T-cell (primary cell): ENCODE measurements around the gene MSI1. TPM values are rescaled to one million over a fixed set of nuclear protein-coding genes. Genes with fewer than 3 reads are reported as not detected.

ENCODE experiments used
- ATAC-seq, 4 experiments: fragments of 200-7000 bp in 3 of 4; fragments of 150-1000 bp in 1 of 4; cut with Tn5 transposase; replicated peaks in 1 of 4; 1 replicate in 3 of 4; 2 replicates in 1 of 4; pipeline ENCODE4 v1.10.0; 2021; ENCODE audit warnings: moderate library complexity in 3 of 4, mild to moderate bottlenecking in 2 of 4, moderate number of reproducible peaks in 1 of 4
- CTCF ChIA-PET, 2 donors: fragments of 300-600 bp; sonication (Branson Sonifier 250); formaldehyde crosslinking; loops; one replicate each; lab custom pipeline; 2022; ENCODE audit warnings: antibody characterized with exemption in 2 of 2; lab: Charles Lee
- POLR2A ChIA-PET, 2 donors: fragments of 300-600 bp; sonication (Branson Sonifier 250); formaldehyde crosslinking; loops; one replicate each; lab custom pipeline; 2022; ENCODE audit warnings: antibody characterized with exemption in 2 of 2; lab: Charles Lee
- DNase-seq, 35 experiments: peaks; one replicate each; pipeline versions ENCODE4 v3.0.0 to v3.0.0-alpha.2; 2013 to 2023
- H3K27ac ChIP-seq: one replicate; pipeline ENCODE4 v1.5.1; 2013; ENCODE audit warnings: low read length
- H3K27me3 ChIP-seq, 2 experiments: replicated peaks in 1 of 2; 1 replicate in 1 of 2; 2 replicates in 1 of 2; pipeline versions ENCODE4 v1.6.1 to v1.7.0; 2013; ENCODE audit warnings: low read length in 1 of 2, mixed read lengths in 1 of 2; ENCODE audit not compliant: control insufficient read depth in 2 of 2, insufficient read depth in 2 of 2; ENCODE audit errors: extremely low read depth in 1 of 2
- H3K36me3 ChIP-seq, 2 donors: 1 replicate in 1 of 2; 2 replicates in 1 of 2; pipeline versions ENCODE4 v1.6.1 to v1.7.0; 2013; ENCODE audit warnings: low read length in 1 of 2; ENCODE audit not compliant: control insufficient read depth in 2 of 2, insufficient read depth in 1 of 2; ENCODE audit errors: extremely low read depth in 1 of 2
- H3K4me1 ChIP-seq, 2 experiments: 1 replicate in 1 of 2; 2 replicates in 1 of 2; pipeline versions ENCODE4 v1.6.1 to v1.7.0; 2013; ENCODE audit warnings: low read length in 2 of 2, mixed read lengths in 1 of 2; ENCODE audit not compliant: insufficient read depth in 2 of 2, control insufficient read depth in 1 of 2; ENCODE audit errors: extremely low read depth in 1 of 2
- H3K4me3 ChIP-seq, 2 donors: 1 replicate in 1 of 2; 2 replicates in 1 of 2; pipeline versions ENCODE4 v1.5.1 to v1.7.0; 2013; ENCODE audit warnings: mild to moderate bottlenecking in 2 of 2, low read length in 1 of 2, moderate library complexity in 1 of 2; ENCODE audit not compliant: control insufficient read depth in 1 of 2; ENCODE audit errors: extremely low read depth in 1 of 2
- H3K9me3 ChIP-seq: 2 replicates; pipeline ENCODE4 v1.7.0; 2013
- H3K27ac Mint-ChIP-seq, 2 donors: one replicate each; pipeline ENCODE4 v1.8.0; 2020 to 2021; ENCODE audit warnings: mild to moderate bottlenecking in 2 of 2, mixed read lengths in 2 of 2
- H3K27me3 Mint-ChIP-seq, 2 donors: one replicate each; pipeline ENCODE4 v1.8.0; 2021 to 2022; ENCODE audit warnings: mixed read lengths in 2 of 2
- H3K36me3 Mint-ChIP-seq: one replicate; pipeline ENCODE4 v1.8.0; 2021; ENCODE audit warnings: mixed read lengths
- H3K4me1 Mint-ChIP-seq, 3 donors: one replicate each; pipeline ENCODE4 v1.8.0; 2020 to 2022; ENCODE audit warnings: mixed read lengths in 3 of 3, mild to moderate bottlenecking in 1 of 3
- H3K4me3 Mint-ChIP-seq, 3 donors: one replicate each; pipeline ENCODE4 v1.8.0; 2020 to 2022; ENCODE audit warnings: mild to moderate bottlenecking in 3 of 3, mixed read lengths in 3 of 3, moderate library complexity in 3 of 3
- H3K9me3 Mint-ChIP-seq, 3 donors: one replicate each; pipeline ENCODE4 v1.8.0; 2020 to 2022; ENCODE audit warnings: mixed read lengths in 3 of 3
- WGBS: methylation state at CpG from one replicate; pipeline ENCODE4 v1.1.5; 2013; ENCODE audit warnings: missing lambda C conversion rate; ENCODE audit not compliant: insufficient coverage; 5-methylcytosine and 5-hydroxymethylcytosine counted together
- total RNA-seq, 35 experiments: library from RNA in 6 of 35; stranded (reverse) in 6 of 35; fragments of 120-200 nt in 1 of 35; gene quantifications; one replicate each; pipeline versions ENCODE4 v1.2.1 to v1.2.4 and lab custom pipeline; 2013 to 2026

The MSI1 gene
- total RNA-seq, 5 donors from 2014 or later (not counting 1 experiment from before 2014, with no cell fraction given), result 0.15 TPM; not detected in 4

GRCh38 chr12:120408771-120409170, 39.8 kb upstream of the MSI1 start:
- Mint-ChIP-seq H3K27ac (no peak overlapping the region), H3K4me1 (peaks cover 0 to 3% (median 2%) of the 10 kb centered on the region in 3 donors), H3K9me3 (peaks cover 0 to 2% (median 0%) of the 10 kb centered on the region in 3 donors), H3K36me3 (no peaks in the 10 kb centered on the region), H3K27me3 (peaks cover 3 to 7% of the 10 kb centered on the region in 2 donors), H3K4me3 (no peak overlapping the region)
- DNase-seq (no peak), ATAC-seq (no peak)
- Histone ChIP-seq H3K4me1 (no peaks in the 10 kb centered on the region), H3K36me3 (no peaks in the 10 kb centered on the region), H3K27ac (no peak overlapping the region), H3K9me3 (no peaks in the 10 kb centered on the region), H3K27me3 (peaks cover 0 to 12% of the 10 kb centered on the region in 2 experiments), H3K4me3 (no peak overlapping the region)
- ChIA-PET POLR2A (no interaction called here), CTCF (interaction anchor here in 1 of 2 donors (0.5 kb wide), 1 partner anchor 21 kb away, joined by 4 read pairs; no protein-coding TSS in a partner anchor)
- 79% methylated on average over 6 of the region's 11 CpGs for WGBS

GRCh38 chr12:120406553-120406952, 37.6 kb upstream of the MSI1 start:
- CTCF ChIA-PET, result no interaction called here
- Histone ChIP-seq H3K27ac (no peak overlapping the region), H3K4me1 (no peaks in the 10 kb centered on the region), H3K9me3 (no peaks in the 10 kb centered on the region), H3K27me3 (peaks cover 0 to 22% of the 10 kb centered on the region in 2 experiments), H3K36me3 (no peaks in the 10 kb centered on the region), H3K4me3 (no peak overlapping the region)
- POLR2A ChIA-PET, result no interaction called here
- no peak for DNase-seq
- Mint-ChIP-seq H3K9me3 (peaks cover 0 to 4% (median 0%) of the 10 kb centered on the region in 3 donors), H3K27me3 (peaks cover 13 to 16% of the 10 kb centered on the region in 2 donors), H3K27ac (no peak overlapping the region), H3K4me3 (no peak overlapping the region), H3K36me3 (no peaks in the 10 kb centered on the region), H3K4me1 (peaks cover 0 to 3% (median 2%) of the 10 kb centered on the region in 3 donors)
- 100% methylated on average over 1 of the region's 3 CpGs for WGBS
- no peak for ATAC-seq

GRCh38 chr12:120406069-120406468, 37.1 kb upstream of the MSI1 start:
- no peak overlapping the region for H3K27ac ChIP-seq
- ChIA-PET POLR2A (no interaction called here), CTCF (no interaction called here)
- H3K4me1 ChIP-seq, result no peaks in the 10 kb centered on the region
- H3K27me3 ChIP-seq, result peaks cover 0 to 22% of the 10 kb centered on the region in 2 experiments
- Mint-ChIP-seq H3K9me3 (peaks cover 0 to 4% (median 0%) of the 10 kb centered on the region in 3 donors), H3K4me3 (no peak overlapping the region), H3K27ac (no peak overlapping the region), H3K36me3 (no peaks in the 10 kb centered on the region), H3K4me1 (peaks cover 0 to 3% (median 2%) of the 10 kb centered on the region in 3 donors), H3K27me3 (peaks cover 13 to 16% of the 10 kb centered on the region in 2 donors)
- H3K36me3 ChIP-seq, result no peaks in the 10 kb centered on the region
- DNase-seq (no peak), ATAC-seq (no peak)
- H3K4me3 ChIP-seq, result no peak overlapping the region
- no peaks in the 10 kb centered on the region for H3K9me3 ChIP-seq
- no CpG with 5 or more reads among the region's 3 CpGs for WGBS

GRCh38 chr12:120404271-120404670, 35.3 kb upstream of the MSI1 start:
- H3K27ac Mint-ChIP-seq, result no peak overlapping the region
- peaks cover 18 to 28% of the 10 kb centered on the region in 2 donors for H3K27me3 Mint-ChIP-seq
- Histone ChIP-seq H3K36me3 (no peaks in the 10 kb centered on the region), H3K9me3 (no peaks in the 10 kb centered on the region), H3K27me3 (peaks cover 7 to 25% of the 10 kb centered on the region in 2 experiments), H3K27ac (no peak overlapping the region), H3K4me1 (no peaks in the 10 kb centered on the region), H3K4me3 (no peak overlapping the region)
- ChIA-PET POLR2A (no interaction called here), CTCF (no interaction called here)
- no peak overlapping the region for H3K4me3 Mint-ChIP-seq
- no CpG with 5 or more reads among the region's 1 CpG for WGBS
- ATAC-seq (no peak), DNase-seq (no peak)
- no peaks in the 10 kb centered on the region for H3K36me3 Mint-ChIP-seq
- peaks cover 0 to 4% (median 0%) of the 10 kb centered on the region in 3 donors for H3K9me3 Mint-ChIP-seq
- peaks cover 0 to 3% (median 2%) of the 10 kb centered on the region in 3 donors for H3K4me1 Mint-ChIP-seq

GRCh38 chr12:120403869-120404268, 34.9 kb upstream of the MSI1 start:
- H3K27ac Mint-ChIP-seq, result no peak overlapping the region
- Histone ChIP-seq H3K27ac (no peak overlapping the region), H3K27me3 (peaks cover 7 to 24% of the 10 kb centered on the region in 2 experiments), H3K9me3 (no peaks in the 10 kb centered on the region), H3K4me1 (no peaks in the 10 kb centered on the region), H3K36me3 (no peaks in the 10 kb centered on the region), H3K4me3 (no peak overlapping the region)
- ChIA-PET CTCF (interaction anchor here in 1 of 2 donors (0.6 kb wide), 1 partner anchor 35 kb away, joined by 4 read pairs; no protein-coding TSS in a partner anchor), POLR2A (no interaction called here)
- H3K4me3 Mint-ChIP-seq, result no peak overlapping the region
- no peaks in the 10 kb centered on the region for H3K36me3 Mint-ChIP-seq
- WGBS, result 90% methylated on average over 2 of the region's 3 CpGs
- ATAC-seq (no peak), DNase-seq (no peak)
- H3K27me3 Mint-ChIP-seq, result peaks cover 18 to 28% of the 10 kb centered on the region in 2 donors
- peaks cover 0 to 3% (median 2%) of the 10 kb centered on the region in 3 donors for H3K4me1 Mint-ChIP-seq
- peaks cover 0 to 4% (median 0%) of the 10 kb centered on the region in 3 donors for H3K9me3 Mint-ChIP-seq

- no peak for ATAC-seq
- no peak overlapping the region for H3K27ac ChIP-seq
- H3K36me3 ChIP-seq, result no peaks in the 10 kb centered on the region
- H3K27me3 ChIP-seq, result peaks cover 11 to 28% of the 10 kb centered on the region in 2 experiments
- ChIA-PET CTCF (no interaction called here), POLR2A (no interaction called here)
- H3K27me3 Mint-ChIP-seq, result peaks cover 25 to 33% of the 10 kb centered on the region in 2 donors
- no peak overlapping the region for H3K27ac Mint-ChIP-seq
- H3K4me3 Mint-ChIP-seq, result no peak overlapping the region
- no peak overlapping the region for H3K4me3 ChIP-seq
- no peaks in the 10 kb centered on the region for H3K9me3 ChIP-seq
- peaks cover 0 to 3% (median 2%) of the 10 kb centered on the region in 3 donors for H3K4me1 Mint-ChIP-seq
- DNase-seq, result no peak
- H3K36me3 Mint-ChIP-seq, result no peaks in the 10 kb centered on the region
- 60% methylated on average over 8 of the region's 13 CpGs for WGBS
- H3K4me1 ChIP-seq, result no peaks in the 10 kb centered on the region
- peaks cover 0 to 4% (median 0%) of the 10 kb centered on the region in 3 donors for H3K9me3 Mint-ChIP-seq
Observed at GRCh38 chr12:120402217-120402616, 33.3 kb upstream of the MSI1 start.
